Islet precursor cell (in vitro differentiated cells): ENCODE data around the gene PDE1C.

ENCODE experiments used
- DNase-seq: peaks from one replicate; pipeline ENCODE4 v3.0.0-alpha.2; 2018

PDE1C gene

DNA sequence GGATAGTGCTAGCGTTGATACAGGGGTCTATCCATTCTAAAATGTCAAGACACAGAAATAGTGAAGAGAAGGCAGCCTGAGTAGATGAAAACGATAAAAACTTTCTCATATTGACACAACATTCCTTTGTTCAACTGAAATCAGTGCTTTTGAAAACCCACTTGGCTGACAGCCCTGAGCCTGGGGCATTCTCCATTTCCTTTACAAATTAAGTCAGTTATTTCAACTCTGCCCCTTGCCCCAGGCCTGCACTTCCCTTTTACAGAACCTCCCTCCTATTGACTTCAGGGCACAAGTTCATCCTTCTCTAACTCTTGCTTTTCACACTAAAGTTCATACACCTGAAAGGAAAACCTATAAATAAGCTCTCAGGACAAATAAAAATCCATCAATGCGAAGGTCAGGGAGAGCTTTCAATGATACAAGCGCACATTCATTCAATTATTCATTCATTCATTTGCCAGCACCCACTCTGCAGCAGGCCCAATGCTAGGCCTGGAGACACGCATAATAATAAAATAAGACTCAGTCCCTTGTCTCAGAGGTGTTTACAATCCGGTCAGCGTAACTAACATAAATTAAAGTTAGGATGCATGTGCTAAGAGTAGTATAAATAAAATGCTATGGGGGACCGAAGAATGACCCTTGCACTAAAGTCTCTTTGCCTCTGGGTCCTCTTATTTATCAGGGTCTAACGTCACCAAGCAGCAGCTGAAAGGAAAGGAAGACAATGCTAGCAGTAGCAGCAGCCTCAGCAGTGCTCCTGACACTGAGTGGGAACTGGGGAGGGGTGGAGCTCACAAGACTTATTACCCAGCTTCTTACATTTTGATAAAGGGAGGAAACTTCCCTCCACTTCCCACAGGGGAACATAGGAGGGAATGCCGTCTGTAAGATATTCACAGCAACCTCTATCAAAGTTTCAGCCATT is 134.8 kb downstream of the PDE1C start:
- no peak for DNase-seq

DNA sequence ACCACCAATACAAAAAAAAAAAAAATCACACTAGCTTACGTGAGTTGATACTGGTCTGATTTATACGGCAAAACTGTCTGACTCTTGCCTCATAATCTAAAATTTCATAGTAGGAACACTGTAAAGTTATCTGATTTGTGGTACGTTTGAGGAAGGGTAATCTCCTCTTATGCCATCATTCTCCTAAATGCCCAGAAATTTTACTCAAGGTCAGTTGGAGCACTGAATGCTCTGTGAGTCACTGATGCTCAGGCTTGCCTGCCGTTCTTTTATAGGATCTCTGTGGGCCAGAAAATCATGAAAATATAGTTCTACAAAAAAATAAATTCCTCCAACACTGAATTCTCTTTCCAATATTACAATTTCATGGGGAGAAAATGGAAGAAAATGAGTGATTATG is 135.7 kb downstream of the PDE1C start:
- no peak for DNase-seq

DNA sequence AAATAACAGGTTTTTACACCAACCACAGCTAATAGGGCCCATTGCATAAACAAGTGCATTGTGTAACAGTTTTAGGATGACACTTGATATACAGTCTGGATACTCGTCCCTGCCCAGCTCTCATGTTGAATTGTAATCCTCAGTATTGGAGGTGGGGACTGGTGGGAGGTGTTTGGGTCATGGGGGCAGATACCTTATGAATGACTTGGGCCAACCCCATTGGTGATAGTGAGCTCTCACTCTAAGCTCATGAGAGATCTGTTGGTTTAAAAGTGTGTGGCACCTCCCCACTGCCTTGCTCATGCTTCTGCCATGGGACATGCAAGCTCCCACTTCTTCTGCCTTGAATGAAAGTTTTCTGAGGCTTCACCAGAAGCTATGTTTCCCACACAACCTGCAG is 136.7 kb downstream of the PDE1C start:
- no peak for DNase-seq

DNA sequence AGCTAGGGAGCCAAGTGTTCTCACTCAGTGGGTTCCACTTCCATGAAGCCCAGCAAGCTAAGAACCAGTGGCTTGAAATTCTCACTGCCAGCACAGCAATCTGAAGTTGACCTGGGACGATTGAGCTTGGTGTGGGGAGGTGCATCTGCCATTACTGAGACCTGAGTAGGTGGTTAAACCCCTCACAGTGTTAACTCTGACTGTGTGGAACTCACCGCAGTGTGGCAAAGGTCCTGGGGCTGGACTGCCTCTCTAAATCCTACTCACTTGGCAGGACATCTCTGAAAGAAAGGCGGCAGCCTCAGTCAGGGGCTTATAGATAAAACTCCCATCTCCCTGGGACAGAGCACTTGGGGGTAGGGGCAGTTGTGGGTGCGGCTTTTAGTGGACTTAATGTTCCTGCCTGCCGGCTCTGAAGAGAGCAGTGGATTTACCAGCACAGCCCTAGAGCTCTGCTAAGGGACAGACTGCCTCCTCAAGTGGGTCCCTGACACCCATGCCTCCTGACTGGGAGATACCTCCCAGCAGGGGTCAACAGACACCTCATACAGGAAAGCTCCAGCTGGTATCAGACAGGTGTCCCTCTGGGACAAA is 143.1 kb downstream of the PDE1C start:
- no peak for DNase-seq

DNA sequence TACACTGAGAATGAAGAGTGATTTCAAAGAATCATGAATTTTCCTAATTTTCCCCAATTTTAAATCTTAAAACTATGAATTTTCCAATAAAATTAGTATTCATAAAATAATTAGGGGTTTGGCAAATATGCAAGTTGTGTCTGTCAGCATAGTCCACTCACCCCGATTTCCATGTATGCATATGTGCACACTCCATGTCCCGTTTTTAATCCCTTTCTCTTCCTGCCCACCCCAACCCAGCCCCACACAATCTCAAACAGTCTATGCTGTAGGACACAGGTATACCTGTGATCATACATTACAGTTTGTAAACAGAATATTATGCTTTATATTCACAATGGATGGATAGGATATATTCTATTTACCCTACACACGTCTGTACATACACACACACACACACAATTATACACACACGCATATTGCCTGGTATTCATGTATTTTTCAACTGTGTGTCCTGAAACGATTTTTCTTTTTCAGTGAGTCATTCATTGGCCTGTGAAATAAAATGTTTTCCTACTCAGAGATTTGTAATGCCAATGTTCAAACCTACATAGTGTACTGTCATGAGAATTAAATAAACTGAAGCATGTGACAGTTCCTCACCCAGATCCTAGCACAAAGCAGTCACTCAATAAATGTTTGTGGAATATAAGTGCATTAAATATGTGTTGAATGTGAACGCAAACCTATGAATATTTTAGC is 144.3 kb downstream of the PDE1C start:
- no peak for DNase-seq

DNA sequence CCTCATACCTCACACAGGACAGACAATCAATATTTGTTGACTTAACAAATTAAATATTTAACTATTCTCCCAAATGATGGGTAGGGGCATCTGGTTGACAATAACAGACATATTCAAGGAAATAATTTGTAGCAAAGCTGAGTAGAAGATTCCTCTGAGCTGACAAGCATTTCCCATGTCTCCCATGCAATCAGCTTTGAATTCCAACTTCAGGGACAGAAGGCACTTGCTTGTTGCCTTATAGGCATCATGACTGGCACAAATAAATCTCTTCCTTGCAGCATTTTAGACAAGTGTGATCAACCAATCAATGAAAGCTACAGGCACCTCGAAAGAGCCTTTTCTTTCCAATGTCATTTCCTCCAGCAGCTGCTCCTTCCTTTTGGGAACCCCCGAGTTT is 146.0 kb downstream of the PDE1C start:
- no peak for DNase-seq

DNA sequence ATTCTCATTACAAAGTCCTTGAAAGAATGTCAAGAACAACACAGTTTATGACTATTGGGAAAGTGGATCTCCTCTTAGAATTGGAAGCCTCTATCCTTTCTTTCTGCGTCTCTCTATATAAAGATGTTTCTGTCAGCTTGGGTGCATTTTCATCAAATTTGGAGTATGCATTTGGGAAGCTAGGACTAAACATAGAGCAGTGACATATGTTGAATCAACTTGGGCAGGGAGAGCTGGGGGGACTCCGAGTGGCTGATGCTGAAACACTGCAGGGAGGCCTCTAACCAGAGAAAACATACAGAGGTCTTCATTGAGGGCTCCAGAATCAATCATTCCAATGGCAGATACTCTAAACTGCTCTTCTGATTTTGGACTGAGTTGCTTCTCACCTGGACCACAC is 147.4 kb downstream of the PDE1C start:
- no peak for DNase-seq

DNA sequence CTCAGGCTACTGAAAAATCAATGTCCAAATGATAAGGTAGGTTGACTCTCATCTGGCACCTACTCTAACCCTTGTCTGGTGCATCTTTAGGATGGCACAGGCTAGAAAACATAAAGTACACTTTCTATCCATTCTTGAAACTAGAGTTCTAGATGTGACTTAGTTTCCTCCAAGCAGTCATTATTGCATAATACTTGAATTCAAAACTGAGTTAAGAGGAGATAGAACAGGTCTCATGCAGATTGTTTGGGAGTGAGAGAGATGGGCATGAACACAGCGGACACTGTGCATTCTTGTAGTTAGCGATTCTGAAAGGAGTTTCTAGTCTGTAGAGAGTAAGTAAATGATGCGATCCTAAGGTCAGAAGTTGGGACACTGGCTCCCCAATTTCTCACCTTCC is 149.2 kb downstream of the PDE1C start:
- no peak for DNase-seq

DNA sequence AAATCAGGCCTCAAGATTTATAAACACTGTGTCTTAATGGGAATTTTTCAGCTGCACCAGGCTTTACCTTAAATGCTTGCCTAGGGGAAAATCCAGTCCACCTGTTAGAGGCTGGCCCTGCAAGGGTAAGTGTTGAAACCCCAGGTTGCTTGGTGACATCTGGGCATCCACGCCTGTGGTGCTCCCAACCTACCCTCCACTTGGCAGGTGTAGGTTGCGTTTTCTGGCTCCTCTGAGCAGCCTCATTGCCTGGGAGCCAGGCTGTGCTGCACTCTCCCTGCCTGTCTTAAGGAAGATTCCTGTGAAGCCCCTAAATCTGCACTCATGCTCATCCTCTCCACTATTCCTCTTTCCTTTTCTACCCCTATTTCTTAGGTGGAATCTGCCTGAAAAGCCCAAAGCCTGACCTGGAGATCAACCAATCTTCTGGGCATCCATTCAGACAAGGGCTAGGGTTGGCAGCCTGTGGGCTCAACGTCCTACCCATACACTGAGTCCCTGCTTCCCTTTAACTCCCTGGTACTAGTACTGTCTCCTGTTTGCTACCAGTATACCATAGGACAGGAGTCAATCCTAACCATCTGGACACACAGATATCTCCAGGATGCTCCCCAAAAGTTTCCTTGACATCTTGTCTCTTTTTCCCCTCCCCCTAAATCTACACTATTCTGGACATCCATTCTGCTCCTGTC is 150.4 kb downstream of the PDE1C start:
- DNase-seq, result no peak

DNA sequence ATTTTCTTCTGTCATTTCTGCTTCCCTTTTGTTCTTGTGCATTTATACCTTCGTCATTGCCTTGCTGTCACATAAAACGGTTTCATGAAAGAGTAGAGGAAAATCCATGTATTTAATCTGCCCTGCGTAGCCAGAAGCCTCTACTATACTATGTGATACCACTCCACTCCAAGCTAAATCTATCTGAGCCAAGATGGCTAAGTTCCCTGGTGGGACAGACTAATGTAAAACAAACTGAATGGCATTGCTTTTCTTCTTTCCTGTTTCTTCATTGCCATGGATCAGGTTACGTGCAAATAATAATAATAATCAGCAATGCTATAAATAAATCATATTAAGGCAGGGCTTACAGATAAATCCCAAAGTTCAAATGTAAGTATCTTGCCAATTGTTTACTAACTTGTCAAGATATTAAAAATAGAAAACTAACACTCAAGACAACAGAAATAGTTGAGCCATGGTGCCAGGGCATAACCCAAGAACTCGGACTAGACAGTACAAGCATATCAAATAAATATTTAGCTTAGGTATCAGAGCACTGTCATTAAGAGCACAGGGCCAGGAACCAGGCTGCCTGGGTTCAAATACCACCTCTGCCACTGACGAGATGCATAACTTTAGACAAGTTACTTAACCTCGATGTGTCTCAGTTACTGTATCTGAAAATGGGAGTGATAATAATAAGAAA is 151.4 kb downstream of the PDE1C start:
- no peak for DNase-seq

DNA sequence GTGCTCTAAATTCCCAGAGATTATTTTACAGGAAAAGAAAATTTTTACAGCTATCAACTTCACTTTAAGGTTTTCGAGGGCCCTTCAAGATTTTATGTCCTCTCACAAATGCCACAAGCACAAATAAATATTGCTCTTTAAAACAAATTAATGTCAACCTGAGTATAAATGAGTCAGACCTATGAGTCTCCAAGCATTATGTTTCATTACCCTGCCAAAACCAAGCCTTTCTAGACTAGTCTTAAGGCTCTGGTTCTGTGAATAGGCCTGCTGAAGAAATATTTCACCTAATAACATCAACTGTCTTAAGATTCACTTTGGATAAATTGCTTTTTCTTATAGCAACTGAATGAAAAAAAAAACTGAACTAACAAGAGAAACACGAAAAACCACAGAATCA is 153.0 kb downstream of the PDE1C start:
- no peak for DNase-seq

DNA sequence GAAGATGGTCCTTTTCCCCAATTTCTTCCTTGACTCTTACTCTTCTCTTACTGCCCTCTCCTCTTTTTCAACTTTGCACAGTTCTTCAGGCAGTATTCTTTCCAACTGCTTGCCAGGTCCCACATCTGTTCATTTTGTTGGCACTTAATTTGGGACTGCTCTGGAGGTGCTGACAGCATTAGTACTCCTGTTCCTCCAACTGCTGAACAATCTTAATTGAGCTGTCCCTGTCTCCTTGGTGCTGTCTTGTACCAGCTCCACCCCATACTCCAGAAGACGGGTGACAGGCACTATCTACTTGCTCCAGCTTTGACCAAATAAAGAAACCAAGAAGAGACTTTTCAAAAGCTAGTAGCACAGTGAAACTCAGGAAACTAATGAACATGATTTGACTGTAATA is 160.0 kb downstream of the PDE1C start:
- DNase-seq, result no peak

DNA sequence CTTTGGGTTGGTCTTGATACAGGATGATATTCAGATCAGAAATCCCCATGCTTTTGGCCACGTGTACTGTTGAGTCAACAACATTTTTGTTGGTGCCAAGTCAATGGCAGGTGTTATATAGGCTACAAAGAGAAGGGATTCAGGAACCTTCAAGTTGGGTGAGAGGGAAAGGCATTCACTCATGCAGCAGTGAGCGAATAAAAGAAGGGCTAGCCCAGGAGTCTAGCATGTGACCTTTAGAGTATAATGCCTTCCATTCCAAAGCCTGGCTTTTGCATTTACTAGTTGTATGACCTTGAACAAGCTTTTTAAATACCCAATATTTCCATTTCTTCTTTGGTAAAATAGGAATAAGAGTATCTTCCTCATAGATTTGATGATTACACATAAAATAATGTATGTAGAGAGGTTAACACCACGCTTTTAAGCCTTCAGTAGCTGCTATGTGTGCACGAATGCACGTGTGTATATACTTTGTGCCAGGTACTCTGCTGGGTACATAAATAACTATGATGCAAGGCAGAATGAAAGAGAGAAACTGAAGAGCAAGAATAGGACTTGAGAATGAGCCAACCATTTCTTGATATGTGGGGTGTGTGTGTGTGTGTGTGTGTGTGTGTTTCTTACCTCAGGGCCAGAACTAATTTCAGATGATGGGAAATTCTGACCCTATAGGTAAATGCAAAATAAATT is 163.6 kb downstream of the PDE1C start:
- DNase-seq, result no peak

DNA sequence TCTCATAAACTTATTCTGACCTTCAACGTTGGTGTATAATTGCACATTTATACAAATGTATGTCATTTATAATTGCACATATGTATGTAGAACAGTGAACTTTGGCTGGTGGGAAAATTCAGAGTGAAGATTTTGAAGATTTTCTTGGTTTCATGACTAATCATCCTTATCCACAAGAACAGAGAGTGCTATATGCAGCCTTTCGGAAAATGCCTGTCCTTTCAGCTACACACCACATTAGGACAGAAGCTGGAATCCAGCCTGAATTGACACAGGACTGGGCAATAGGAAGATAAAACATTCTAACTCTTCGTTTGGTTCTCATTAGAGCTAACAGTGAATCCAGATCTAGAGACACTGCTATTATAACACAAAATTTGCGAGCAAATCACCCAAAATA is 166.2 kb downstream of the PDE1C start:
- DNase-seq, result no peak

DNA sequence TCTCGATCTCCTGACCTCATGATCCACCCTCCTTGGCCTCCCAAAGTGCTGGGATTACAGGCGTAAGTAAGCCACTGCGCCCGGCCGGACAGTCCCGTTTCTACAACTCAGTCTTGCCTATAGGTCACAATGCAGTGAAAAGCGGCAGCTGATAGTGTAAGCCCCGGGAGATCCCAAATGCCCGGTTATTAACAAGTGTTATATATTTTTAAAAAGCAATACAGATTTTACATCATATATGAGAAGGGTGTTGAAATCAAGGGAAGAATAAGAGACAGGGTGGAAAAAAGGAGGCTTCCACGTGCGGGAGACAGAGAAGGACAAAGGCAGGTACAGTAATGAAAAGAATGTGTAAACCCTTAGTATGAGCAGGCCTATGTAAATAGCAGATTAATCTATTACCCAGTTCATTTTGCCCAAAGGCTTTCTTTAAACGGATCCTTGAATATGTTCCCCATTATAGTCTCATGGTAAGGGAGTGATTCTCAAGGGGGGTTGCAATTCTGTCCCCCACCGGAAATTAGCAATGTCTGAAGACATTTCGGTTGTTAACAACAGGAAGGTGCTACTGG is 170.8 kb downstream of the PDE1C start:
- no peak for DNase-seq

DNA sequence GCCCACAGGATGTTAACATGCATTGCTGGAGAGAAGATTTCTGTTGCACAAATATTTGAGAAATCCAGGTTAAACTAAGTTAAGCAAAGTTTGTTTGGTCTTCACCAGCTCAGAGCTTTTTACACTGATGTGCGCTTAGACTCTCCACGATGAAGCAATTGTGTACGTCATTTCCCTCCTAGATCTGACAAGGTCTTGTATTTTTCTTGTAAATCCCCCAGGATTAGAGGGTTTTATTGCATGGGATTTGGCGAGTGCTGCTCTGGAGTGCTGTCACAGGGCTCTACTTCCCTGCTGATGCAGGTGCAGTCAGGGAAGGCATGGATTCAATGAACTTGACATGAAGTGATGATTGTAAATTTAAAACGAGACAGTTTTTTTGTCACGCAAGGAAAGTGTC is 173.3 kb downstream of the PDE1C start:
- DNase-seq, result no peak

DNA sequence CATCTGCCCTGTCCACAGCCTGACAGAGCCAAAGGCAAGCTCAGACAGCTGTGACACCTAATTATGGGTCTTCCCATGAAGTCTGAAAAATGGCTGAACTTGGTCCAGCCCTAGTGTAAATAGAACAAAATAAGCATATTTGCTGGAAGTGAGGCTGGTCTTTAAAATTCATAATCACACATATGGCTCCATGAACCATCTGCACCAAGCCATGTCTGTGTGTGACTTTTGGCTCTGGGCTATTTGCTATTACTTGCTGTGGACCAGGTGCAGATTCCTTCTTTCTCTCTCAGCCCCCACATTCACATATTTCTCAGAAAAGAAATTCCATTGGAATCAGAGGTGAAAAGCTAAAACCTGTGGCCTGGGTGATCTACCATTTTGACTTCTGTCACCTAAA is 175.9 kb downstream of the PDE1C start:
- no peak for DNase-seq

DNA sequence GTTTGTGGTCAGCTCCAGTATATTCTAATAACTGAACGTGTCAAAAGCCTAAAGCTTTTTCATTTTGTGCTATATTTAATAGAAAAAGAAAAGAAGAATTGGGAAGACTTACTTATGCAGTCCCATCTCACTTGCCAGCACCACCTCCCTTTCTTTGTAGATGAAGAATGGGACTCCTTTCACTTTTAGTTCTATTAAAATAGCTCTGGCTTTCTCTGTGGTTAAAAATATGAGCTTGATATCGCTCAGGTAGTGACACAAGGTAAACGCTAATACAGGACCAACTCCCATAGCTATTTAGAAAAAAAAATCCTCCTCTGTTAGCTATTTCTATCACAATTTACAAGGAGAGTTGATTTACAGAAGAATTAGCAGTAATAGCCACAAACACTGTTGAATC is 176.8 kb downstream of the PDE1C start:
- no peak for DNase-seq

DNA sequence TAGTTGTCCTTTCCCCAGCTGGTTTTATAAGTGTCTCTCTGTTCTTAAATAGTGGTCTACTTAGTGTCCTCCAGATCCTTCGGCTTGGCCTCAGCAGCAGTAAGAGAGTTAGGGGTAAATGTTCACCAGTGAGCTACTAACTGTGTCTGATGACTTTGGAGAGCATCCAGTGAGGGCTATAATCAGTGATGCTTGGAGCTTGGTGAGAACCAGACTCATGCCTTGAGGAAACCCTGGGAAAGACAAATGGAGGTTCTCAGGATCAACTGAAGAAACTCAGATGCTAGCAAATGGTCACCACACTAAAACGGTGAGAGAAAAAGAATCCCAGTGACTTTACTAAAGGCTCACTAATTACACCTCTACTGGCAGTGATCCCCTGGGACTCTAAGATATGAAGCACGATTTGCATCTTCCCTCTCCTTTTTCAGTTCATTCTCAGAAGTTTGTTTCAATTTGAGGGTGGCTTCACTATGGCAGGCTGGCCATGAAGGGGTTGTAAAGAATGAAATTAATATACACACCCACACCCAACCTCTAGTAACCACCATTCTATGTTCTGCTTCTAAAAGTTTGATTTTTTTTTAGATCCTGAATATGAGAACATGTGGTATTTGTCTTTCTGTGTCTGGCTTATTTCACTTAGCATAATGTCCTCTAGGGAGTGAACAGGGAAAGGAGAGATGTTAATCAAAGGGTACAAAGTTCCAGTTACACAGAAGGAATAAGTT is 177.9 kb downstream of the PDE1C start:
- no peak for DNase-seq

DNA sequence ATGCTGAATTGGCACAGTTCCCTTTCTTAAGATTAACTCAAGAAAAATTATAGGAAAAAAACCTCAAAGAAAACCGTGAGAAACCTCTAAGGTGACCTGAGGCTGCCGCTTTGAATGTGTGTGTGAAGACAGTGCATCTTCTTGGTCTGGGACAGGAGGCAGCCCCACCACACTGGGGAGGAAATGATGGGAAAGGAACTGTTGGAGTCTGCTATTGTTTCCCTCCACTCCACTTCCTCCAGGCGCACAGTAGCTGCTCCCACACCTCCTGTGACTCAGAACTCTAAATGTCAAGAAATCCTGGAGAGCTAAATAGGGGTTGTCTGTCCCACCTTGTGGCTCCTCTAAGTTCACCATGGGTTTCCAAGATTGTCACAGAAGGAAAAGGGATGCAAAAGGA is 179.4 kb downstream of the PDE1C start:
- no peak for DNase-seq

DNA sequence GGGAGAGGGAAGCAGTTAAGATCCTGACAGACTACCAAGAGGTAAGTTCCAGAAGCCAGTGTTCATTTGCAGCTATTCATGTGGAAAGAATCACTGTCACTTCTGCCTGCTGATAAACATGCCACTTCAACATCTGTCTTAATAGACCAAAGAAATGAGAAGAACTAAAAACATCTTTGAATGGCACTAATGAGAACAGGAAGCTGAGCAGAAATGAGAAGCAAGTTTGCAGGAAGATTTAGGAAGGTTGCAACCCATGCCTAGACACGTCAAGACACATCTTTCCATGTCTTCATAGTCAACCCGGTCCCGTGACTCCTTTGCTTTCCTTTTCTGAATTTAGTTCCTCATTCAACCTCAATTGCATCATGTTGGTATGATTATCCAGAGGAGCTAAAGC is 180.0 kb downstream of the PDE1C start:
- DNase-seq, result no peak
